SK-N-DZ (cell line): ENCODE measurements around the gene PCNX1. TPM values are rescaled to one million over a fixed set of nuclear protein-coding genes. Genes with fewer than 3 reads are reported as not detected.
"Not testable (repeated sequence)": the region's sequence is repeated elsewhere in the genome, so short reads cannot be mapped to it uniquely, and the experiment has no call there.

Experiments used
- DNase-seq: peaks from one replicate; pipeline ENCODE4 v3.0.0-alpha.2; 2015; ENCODE audit warnings: low spot score
- polyA plus RNA-seq, 2 experiments: library from polyadenylated mRNA; depleted of rRNA; stranded (reverse); fragments of >200 nt; gene quantifications; 2 replicates each; pipeline ENCODE4 v1.2.3, GENCODE V29; 2014

Gene PCNX1
- polyA plus RNA-seq (2014; cell fraction: cytosol; rRNA removed), result 7.6 and 19.3 TPM in 2 replicates
- 14.5 and 14.7 TPM in 2 replicates for polyA plus RNA-seq (2014; cell fraction: nucleus; rRNA removed)

GRCh38 chr14:70907176-70907995 is at the start of gene PCNX1:
PCNX1 (plus strand) TSS chr14:70907459; CDS start chr14:70907851, 392 bp downstream.
- DNase-seq, result peak; percentile 83

GRCh38 chr14:70857496-70857890 is 49.8 kb upstream of the PCNX1 start:
- DNase-seq, result no peak

- DNase-seq, result no peak
These were observed 48.6 kb upstream of the PCNX1 start for GRCh38 chr14:70858641-70859040.

GRCh38 chr14:70866992-70867391 is 40.3 kb upstream of the PCNX1 start:
- not testable (repeated sequence) for DNase-seq

- DNase-seq, result no peak
These were observed 36.3 kb upstream of the PCNX1 start for GRCh38 chr14:70871001-70871400.

GRCh38 chr14:70871863-70872677 is 35.2 kb upstream of the PCNX1 start:
- DNase-seq, result no peak

GRCh38 chr14:70872678-70873020 is 34.6 kb upstream of the PCNX1 start:
- DNase-seq, result no peak

- no peak for DNase-seq
These were observed 33.6 kb upstream of the PCNX1 start for GRCh38 chr14:70873627-70874026.

GRCh38 chr14:70875811-70876460 is 31.3 kb upstream of the PCNX1 start:
- DNase-seq, result not testable (repeated sequence)

- no peak for DNase-seq
These were observed 27.8 kb upstream of the PCNX1 start for GRCh38 chr14:70879448-70879847.

GRCh38 chr14:70880888-70881287 is 26.4 kb upstream of the PCNX1 start:
- DNase-seq, result peak; percentile 41

GRCh38 chr14:70881549-70882177 is 25.6 kb upstream of the PCNX1 start:
- no peak for DNase-seq

GRCh38 chr14:70882776-70883492 is 24.3 kb upstream of the PCNX1 start:
- DNase-seq, result no peak

GRCh38 chr14:70884595-70885342 is 22.5 kb upstream of the PCNX1 start:
- no peak for DNase-seq

GRCh38 chr14:70885343-70886022 is 21.8 kb upstream of the PCNX1 start:
- peak; percentile 56 for DNase-seq

GRCh38 chr14:70886421-70887206 is 20.6 kb upstream of the PCNX1 start:
- peak; percentile 31 for DNase-seq

- no peak for DNase-seq
These were observed 20.0 kb upstream of the PCNX1 start for GRCh38 chr14:70887207-70887681.

- DNase-seq, result no peak
These were observed 19.3 kb upstream of the PCNX1 start for GRCh38 chr14:70887737-70888499.
